Measurements from ENCODE around the gene CYP19A1.
A peak's percentile ranks its signal among the peaks of the same experiment; 100 is the strongest.

The CYP19A1 gene

GRCh38 chr15:51356983-51357382 is 18.6 kb upstream of the CYP19A1 start:
- no peak for DNase-seq

GRCh38 chr15:51356147-51356546 is 17.8 kb upstream of the CYP19A1 start:
- DNase-seq: no peak

GRCh38 chr15:51355096-51355495 is 16.7 kb upstream of the CYP19A1 start:
- DNase-seq: no peak

- DNase-seq: no peak
Observed at GRCh38 chr15:51353976-51354375, 15.6 kb upstream of the CYP19A1 start.

GRCh38 chr15:51350723-51351122 is 12.3 kb upstream of the CYP19A1 start:
- DNase-seq: no peak

- DNase-seq: no peak
Observed at GRCh38 chr15:51349156-51349844, 10.9 kb upstream of the CYP19A1 start.

- no peak for DNase-seq
Observed at GRCh38 chr15:51348688-51349087, 10.3 kb upstream of the CYP19A1 start.

GRCh38 chr15:51346136-51346535 is 7.7 kb upstream of the CYP19A1 start:
- no peak for DNase-seq

- DNase-seq: no peak
Observed at GRCh38 chr15:51343466-51343865, 5.1 kb upstream of the CYP19A1 start.

- DNase-seq: no peak
Observed at GRCh38 chr15:51342227-51342999, 4.0 kb upstream of the CYP19A1 start.

- peak; percentile 13 for DNase-seq
Observed at GRCh38 chr15:51341366-51342226, 3.2 kb upstream of the CYP19A1 start, which contains the start of gene GLDN. Gene GLDN, plus strand, starts transcription at chr15:51341655. Its CDS starts 30 bp downstream, at chr15:51341685.

GRCh38 chr15:51335538-51336410 is 2.6 kb downstream of the CYP19A1 start:
- DNase-seq: no peak

GRCh38 chr15:51335087-51335486 is 3.3 kb downstream of the CYP19A1 start:
- DNase-seq: no peak

- DNase-seq: no peak
Observed at GRCh38 chr15:51334011-51334451, 4.4 kb downstream of the CYP19A1 start.

GRCh38 chr15:51333571-51333970 is 4.8 kb downstream of the CYP19A1 start:
- DNase-seq: no peak

- DNase-seq: no peak
Observed at GRCh38 chr15:51332206-51333147, 5.9 kb downstream of the CYP19A1 start.

GRCh38 chr15:51331141-51331540 is 7.3 kb downstream of the CYP19A1 start:
- DNase-seq: no peak

- no peak for DNase-seq
Observed at GRCh38 chr15:51328926-51329325, 9.5 kb downstream of the CYP19A1 start.

- no peak for DNase-seq
Observed at GRCh38 chr15:51327081-51327480, 11.3 kb downstream of the CYP19A1 start.

GRCh38 chr15:51325167-51325566 is 13.2 kb downstream of the CYP19A1 start:
- no peak for DNase-seq

GRCh38 chr15:51323749-51324148 is 14.6 kb downstream of the CYP19A1 start:
- DNase-seq: no peak

Measured in NCI-H524 treated with DMSO at 0.1 percent for 48 hours (cell line).